Measurements from ENCODE around the gene SLC1A4.

- no peak for TF ChIP-seq REST (IDR thresholded peaks at IDR 0.05; ENCODE audit: insufficient read depth in 1 of 2, low read depth in 2 of 2, low read length in 2 of 2)
- no peak for TF ChIP-seq POLR2AphosphoS5 (IDR thresholded peaks at IDR 0.05; ENCODE audit: low read depth, low read length)
These were observed 37.1 kb upstream of the SLC1A4 start for GRCh38 chr2:64952096-64952495.
